Measurements from ENCODE around the gene SLC16A8. TPM values are rescaled to one million over a fixed set of nuclear protein-coding genes. Genes with fewer than 3 reads are reported as not detected.

Gene SLC16A8
- total RNA-seq, 1 experiment from 2014 or later, result 1.1 TPM

- H2BK5ac ChIP-seq (ENCODE audit: insufficient read length, low read length), result no peak overlapping the region
- no peak overlapping the region for H4K8ac ChIP-seq (replicated peaks; ENCODE audit: insufficient read length, low read depth, low read length)
- no peak overlapping the region for H2BK12ac ChIP-seq (ENCODE audit: insufficient read length, low read depth, low read length)
- H3T11ph ChIP-seq (ENCODE audit: low read length), result no peak overlapping the region
- no peak for DNase-seq
- no peak overlapping the region for H3K14ac ChIP-seq (ENCODE audit: insufficient read depth, low read length)
- WGBS (ENCODE audit: extremely low coverage, insufficient read length, low lambda C conversion rate), result no CpG with 5 or more reads among the region's 20 CpGs
- Mint-ChIP-seq H3K36me3 (ENCODE audit: insufficient read depth in 1 of 3, low read depth in 3 of 3) (no peaks in the 10 kb centered on the region), H3K9me3 (no peaks in the 10 kb centered on the region), H3K4me3 (no peak overlapping the region), H3K4me1 (peaks cover 0 to 14% of the 10 kb centered on the region in 2 experiments; a peak in 2 of 4 replicates), H3K27ac (no peak overlapping the region; a peak in 1 of 7 replicates), H3K27me3 (ENCODE audit: low read depth) (peaks cover 15% of the 10 kb centered on the region)
- H3K4me2 ChIP-seq (ENCODE audit: insufficient read depth, insufficient read length, low read length), result no peak overlapping the region
- no peak overlapping the region for H2BK15ac ChIP-seq (ENCODE audit: low read depth, low read length)
- no peak overlapping the region for H2BK20ac ChIP-seq (ENCODE audit: low read depth, low read length, poor library complexity, severe bottlenecking)
- no peak overlapping the region for H2AFZ ChIP-seq (ENCODE audit: low read length)
- H3K9me3 ChIP-seq (ENCODE audit: control insufficient read depth, low read depth, low read length), result no peaks in the 10 kb centered on the region
- no peaks in the 10 kb centered on the region for H3K4me1 ChIP-seq (ENCODE audit: insufficient read depth, low read length)
- H3K18ac ChIP-seq (ENCODE audit: insufficient read length, low read depth, low read length), result no peak overlapping the region
- TF ChIP-seq CTCF (conservative IDR thresholded peaks at IDR 0.05), result no peak
- no peak overlapping the region for H3K27ac ChIP-seq (ENCODE audit: insufficient read length, low read depth, low read length)
- no peak overlapping the region for H3K23ac ChIP-seq (ENCODE audit: insufficient read length, low read depth, low read length)
- H3K27me3 ChIP-seq (ENCODE audit: insufficient read depth, low read length), result no peaks in the 10 kb centered on the region
- no peaks in the 10 kb centered on the region for H4K20me1 ChIP-seq (ENCODE audit: control insufficient read depth, insufficient read depth, insufficient read length)
- no peak overlapping the region for H2BK120ac ChIP-seq (ENCODE audit: low read depth, low read length, poor library complexity, severe bottlenecking)
- no peak overlapping the region for H3K4ac ChIP-seq (ENCODE audit: low read depth, low read length)
- H3K9ac ChIP-seq (ENCODE audit: extremely low read depth, insufficient read length, low read length), result no peak overlapping the region
- no peak overlapping the region for H4K91ac ChIP-seq (ENCODE audit: insufficient read length, low read depth, low read length)
- no peaks in the 10 kb centered on the region for H3K79me2 ChIP-seq (ENCODE audit: insufficient read depth, low read length)
- no peaks in the 10 kb centered on the region for H3K23me2 ChIP-seq (ENCODE audit: insufficient read length, low read depth, low read length, poor library complexity, severe bottlenecking)
- no peak overlapping the region for H4K5ac ChIP-seq (ENCODE audit: insufficient read length, low read depth, low read length)
- no peak overlapping the region for H3K56ac ChIP-seq (ENCODE audit: insufficient read length, low read depth, low read length)
- H2AK5ac ChIP-seq (ENCODE audit: insufficient read length, low read length), result no peak overlapping the region
- H3K79me1 ChIP-seq (ENCODE audit: insufficient read depth, low read depth, low read length, poor library complexity, severe bottlenecking), result no peaks in the 10 kb centered on the region
Measured at GRCh38 chr22:38040953-38041759, 42.8 kb downstream of the SLC16A8 start.
